H1 (cell line): ENCODE data around the gene SMYD5. TPM values are rescaled to one million over a fixed set of nuclear protein-coding genes. Genes with fewer than 3 reads are reported as not detected.

Experiments used
- CTCF ChIA-PET: fragments of 300-600 bp; sonication (Branson Sonifier 250); formaldehyde crosslinking; loops from one replicate; lab custom pipeline; 2021; ENCODE audit not compliant: partially characterized antibody; lab: Charles Lee
- POLR2A ChIA-PET: fragments of 300-600 bp; sonication (Branson Sonifier 250); formaldehyde crosslinking; loops from one replicate; lab custom pipeline; 2021; ENCODE audit warnings: inconsistent platforms; ENCODE audit not compliant: partially characterized antibody; lab: Charles Lee
- DNase-seq, 2 experiments: peaks; one replicate each; pipeline versions ENCODE4 v3.0.0 to v3.0.0-alpha.2; 2010 to 2022; ENCODE audit warnings: low spot score in 2 of 2, low read depth in 1 of 2, mixed read lengths in 1 of 2
- FAIRE-seq: peaks from 2 replicates; lab custom pipeline; 2011; peaks lifted over from hg19 to GRCh38; lab: Jason Lieb, UNC
- H2AFZ ChIP-seq: 2 replicates; pipeline ENCODE4 v1.8.1; 2012; ENCODE audit warnings: low read length, inconsistent platforms
- H2AK5ac ChIP-seq: 2 replicates; pipeline ENCODE4 v1.6.1; 2013; ENCODE audit warnings: low read depth, low read length
- H2BK120ac ChIP-seq: replicated peaks from 2 replicates; pipeline ENCODE3; 2013; ENCODE audit warnings: low read depth, low read length, inconsistent platforms
- H2BK12ac ChIP-seq: 2 replicates; pipeline ENCODE4 v1.6.1; 2013; ENCODE audit warnings: low read depth, low read length
- H2BK15ac ChIP-seq: 2 replicates; pipeline ENCODE4 v1.6.1; 2013; ENCODE audit warnings: low read length
- H2BK20ac ChIP-seq: 2 replicates; pipeline ENCODE4 v1.6.1; 2013; ENCODE audit warnings: low read length
- H2BK5ac ChIP-seq: 2 replicates; pipeline ENCODE4 v1.6.1; 2013; ENCODE audit warnings: low read depth, low read length
- H3K14ac ChIP-seq: 2 replicates; pipeline ENCODE4 v1.6.1; 2013; ENCODE audit warnings: inconsistent platforms; ENCODE audit not compliant: insufficient read length
- H3K18ac ChIP-seq: 2 replicates; pipeline ENCODE4 v1.6.1; 2013; ENCODE audit warnings: low read length; ENCODE audit errors: extremely low read depth
- H3K23ac ChIP-seq: 2 replicates; pipeline ENCODE4 v1.6.1; 2013; ENCODE audit warnings: inconsistent platforms; ENCODE audit not compliant: insufficient read length
- H3K23me2 ChIP-seq: 2 replicates; pipeline ENCODE4 v1.6.1; 2013; ENCODE audit warnings: low read depth, low read length
- H3K27ac ChIP-seq: 2 replicates; pipeline ENCODE4 v1.6.1; 2011; ENCODE audit warnings: low read depth, low read length, inconsistent platforms
- H3K27me3 ChIP-seq, 4 experiments: replicated peaks in 1 of 4; 1 replicate in 1 of 4; 2 replicates in 3 of 4; pipeline versions ENCODE4 v1.6.1 to v1.8.1; 2011 to 2013; ENCODE audit warnings: low read length in 3 of 4, mild to moderate bottlenecking in 3 of 4, inconsistent platforms in 2 of 4, mixed read lengths in 2 of 4, moderate library complexity in 1 of 4; ENCODE audit not compliant: control insufficient read depth in 3 of 4, insufficient read depth in 3 of 4; ENCODE audit errors: extremely low read depth in 1 of 4
- H3K36me3 ChIP-seq, 4 experiments: 2 replicates each; pipeline versions ENCODE4 v1.6.1 to v1.8.1; 2011 to 2013; ENCODE audit warnings: mild to moderate bottlenecking in 4 of 4, low read length in 3 of 4, moderate library complexity in 2 of 4, control low read depth in 1 of 4, inconsistent platforms in 1 of 4; ENCODE audit not compliant: insufficient read depth in 4 of 4, control insufficient read depth in 2 of 4
- H3K4ac ChIP-seq: replicated peaks from 2 replicates; pipeline ENCODE3; 2013; ENCODE audit warnings: low read length, low read depth, mixed read lengths, inconsistent platforms; ENCODE audit not compliant: insufficient read length
- H3K4me1 ChIP-seq, 4 experiments: replicated peaks in 1 of 4; 1 replicate in 1 of 4; 2 replicates in 3 of 4; pipeline versions ENCODE4 v1.6.1 to v1.8.1; 2011 to 2013; ENCODE audit warnings: low read length in 3 of 4, inconsistent platforms in 2 of 4, mixed read lengths in 1 of 4; ENCODE audit not compliant: insufficient read depth in 4 of 4, control insufficient read depth in 3 of 4
- H3K4me2 ChIP-seq, 2 experiments: 2 replicates each; pipeline versions ENCODE4 v1.6.1 to v1.8.1; 2011 to 2013; ENCODE audit warnings: low read depth in 2 of 2, low read length in 2 of 2, control low read depth in 1 of 2, inconsistent platforms in 1 of 2, mild to moderate bottlenecking in 1 of 2; ENCODE audit not compliant: insufficient read depth in 1 of 2
- H3K4me3 ChIP-seq, 4 experiments: fragments of 200-600, 300-600 bp in 1 of 4; sonication (generic), shearing (Covaris generic), sonication (Bioruptor Twin) in 1 of 4; 2 replicates each; pipeline versions ENCODE4 v1.5.1 to v1.8.1; 2011 to 2016; ENCODE audit warnings: low read length in 4 of 4, low read depth in 3 of 4, control low read depth in 2 of 4, inconsistent platforms in 2 of 4, mild to moderate bottlenecking in 2 of 4, mixed read lengths in 1 of 4, moderate library complexity in 1 of 4; ENCODE audit not compliant: insufficient read depth in 2 of 4; ENCODE audit errors: extremely low read depth in 1 of 4
- H3K56ac ChIP-seq: replicated peaks from 2 replicates; pipeline ENCODE3; 2013; ENCODE audit warnings: low read depth, mild to moderate bottlenecking, mixed read lengths, low read length, inconsistent platforms; ENCODE audit not compliant: insufficient read length
- H3K79me1 ChIP-seq: 2 replicates; pipeline ENCODE4 v1.6.1; 2013; ENCODE audit warnings: low read depth, low read length, control low read depth
- H3K79me2 ChIP-seq, 2 experiments: 2 replicates each; pipeline versions ENCODE4 v1.6.1 to v1.8.1; 2012 to 2013; ENCODE audit warnings: low read length in 2 of 2, mild to moderate bottlenecking in 2 of 2, inconsistent platforms in 1 of 2; ENCODE audit not compliant: insufficient read depth in 2 of 2, control insufficient read depth in 1 of 2
- H3K9ac ChIP-seq, 4 experiments: replicated peaks in 1 of 4; 1 replicate in 1 of 4; 2 replicates in 3 of 4; pipeline versions ENCODE4 v1.6.1 to v1.8.1; 2011 to 2013; ENCODE audit warnings: low read depth in 3 of 4, low read length in 3 of 4, control low read depth in 2 of 4, mild to moderate bottlenecking in 2 of 4, moderate library complexity in 2 of 4, inconsistent platforms in 1 of 4; ENCODE audit errors: extremely low read depth in 1 of 4
- H3K9me3 ChIP-seq, 2 experiments: 2 replicates each; pipeline versions ENCODE4 v1.6.1 to v1.8.1; 2012 to 2013; ENCODE audit warnings: mild to moderate bottlenecking in 2 of 2, moderate library complexity in 2 of 2, control low read depth in 1 of 2, inconsistent platforms in 1 of 2, low read depth in 1 of 2, low read length in 1 of 2, mixed read lengths in 1 of 2; ENCODE audit not compliant: insufficient read depth in 2 of 2
- H4K20me1 ChIP-seq, 2 experiments: replicated peaks in 1 of 2; 2 replicates each; pipeline versions ENCODE3 to v1.8.1; 2011 to 2013; ENCODE audit warnings: inconsistent platforms in 2 of 2, low read length in 2 of 2, mild to moderate bottlenecking in 1 of 2; ENCODE audit not compliant: insufficient read depth in 2 of 2, control insufficient read depth in 1 of 2
- H4K5ac ChIP-seq: 2 replicates; pipeline ENCODE4 v1.6.1; 2013; ENCODE audit warnings: low read length, low read depth, mixed read lengths, inconsistent platforms; ENCODE audit not compliant: insufficient read length
- H4K8ac ChIP-seq: 2 replicates; pipeline ENCODE4 v1.8.0; 2013; ENCODE audit warnings: mild to moderate bottlenecking, moderate library complexity, low read length, inconsistent platforms; ENCODE audit not compliant: insufficient read depth; ENCODE audit errors: extremely low read depth
- H4K91ac ChIP-seq: replicated peaks from 2 replicates; pipeline ENCODE3; 2013; ENCODE audit warnings: low read length, mixed read lengths, inconsistent platforms; ENCODE audit not compliant: insufficient read length
- ASH2L ChIP-seq: fragments of 200-600, 300-600 bp; sonication (generic); IDR thresholded peaks from one replicate; pipeline ENCODE4 v1.7.1; 2017; ENCODE audit warnings: low read length
- CBX8 ChIP-seq: fragments of 300-800, 300-1000 bp; sonication (generic); IDR thresholded peaks from 2 replicates; pipeline ENCODE4 v1.7.1; 2016; ENCODE audit warnings: low read depth, low read length, borderline replicate concordance
- FOSL1 ChIP-seq: IDR thresholded peaks from 2 replicates; pipeline ENCODE4 v1.6.1; 2011; ENCODE audit warnings: mild to moderate bottlenecking, low read depth, low read length, moderate library complexity; ENCODE audit not compliant: insufficient read depth
- GABPA ChIP-seq: IDR thresholded peaks from 2 replicates; pipeline ENCODE4 v1.6.1; 2011; ENCODE audit warnings: mild to moderate bottlenecking, low read length, moderate library complexity, borderline replicate concordance; ENCODE audit not compliant: insufficient read depth
- RAD21 ChIP-seq, 2 experiments: IDR thresholded peaks in 1 of 2; conservative IDR thresholded peaks in 1 of 2; 2 replicates each; pipeline ENCODE4 v1.6.1; 2011; ENCODE audit warnings: low read depth in 2 of 2, low read length in 2 of 2, improper control_type of control experiment in 1 of 2, inconsistent platforms in 1 of 2, mild to moderate bottlenecking in 1 of 2, moderate library complexity in 1 of 2
- RBBP5 ChIP-seq: IDR thresholded peaks from 2 replicates; pipeline ENCODE4 v1.7.1; 2012; ENCODE audit warnings: low read depth, mild to moderate bottlenecking, inconsistent platforms, low read length, moderate library complexity, borderline replicate concordance
- TAF7 ChIP-seq: optimal IDR thresholded peaks from 2 replicates; pipeline ENCODE3; 2011; ENCODE audit warnings: low read depth, mild to moderate bottlenecking, inconsistent platforms, low read length, moderate library complexity, borderline replicate concordance
- TBP ChIP-seq: IDR thresholded peaks from 2 replicates; pipeline ENCODE4 v1.6.1; 2011; ENCODE audit warnings: low read depth, low read length, improper control_type of control experiment
- WGBS, 2 experiments: shearing (Covaris generic) in 1 of 2; methylation state at CpG; one replicate each; pipeline versions ENCODE4 v1.1.6 to v1.1.7; 2013 to 2015; ENCODE audit warnings: low lambda C conversion rate in 2 of 2, mixed read lengths in 2 of 2, inconsistent platforms in 1 of 2, low coverage in 1 of 2, missing lambda C conversion rate in 1 of 2; ENCODE audit not compliant: insufficient replicate concordance in 2 of 2, insufficient coverage in 1 of 2, insufficient read length in 1 of 2; ENCODE audit errors: extremely low coverage in 1 of 2, missing lambda C conversion rate in 1 of 2; 5-methylcytosine and 5-hydroxymethylcytosine counted together
- polyA plus RNA-seq, 7 experiments: library from polyadenylated mRNA; depleted of rRNA in 3 of 7; stranded (reverse) in 5 of 7; unstranded in 2 of 7; fragments of >200 nt in 5 of 7; fragments of 200-250 nt in 2 of 7; gene quantifications; 1 replicate in 5 of 7; 2 replicates in 1 of 7; 4 replicates in 1 of 7; pipeline versions ENCODE4 v1.2.1 to v1.2.3, GENCODE V29; 2011 to 2013; ENCODE audit warnings: missing spikeins in 2 of 7, mixed read lengths in 2 of 7
- total RNA-seq: library from RNA; stranded (reverse); fragmentation: NEBNext Ultra II Directional; extraction: Animal tissue kit (Norgen Biotek cat#: 25700); gene quantifications from 2 replicates; pipeline ENCODE4 v1.2.1, GENCODE V29; 2021
- TF ChIP-seq, protein P1 (sequence below): IDR thresholded peaks from 2 replicates; pipeline ENCODE4 v1.6.1; 2011; ENCODE audit warnings: low read depth, mild to moderate bottlenecking, low read length; ENCODE audit not compliant: insufficient read depth
- TF ChIP-seq, protein P2 (sequence below): IDR thresholded peaks from 2 replicates; pipeline ENCODE4 v1.6.1; 2012; ENCODE audit warnings: inconsistent platforms

The SMYD5 gene
- total and polyA plus RNA-seq, 2 of the 8 experiments (the other 6 are each of a cell fraction or from before 2014, with no cell fraction given), result 35.2 to 56.7 TPM

DNA sequence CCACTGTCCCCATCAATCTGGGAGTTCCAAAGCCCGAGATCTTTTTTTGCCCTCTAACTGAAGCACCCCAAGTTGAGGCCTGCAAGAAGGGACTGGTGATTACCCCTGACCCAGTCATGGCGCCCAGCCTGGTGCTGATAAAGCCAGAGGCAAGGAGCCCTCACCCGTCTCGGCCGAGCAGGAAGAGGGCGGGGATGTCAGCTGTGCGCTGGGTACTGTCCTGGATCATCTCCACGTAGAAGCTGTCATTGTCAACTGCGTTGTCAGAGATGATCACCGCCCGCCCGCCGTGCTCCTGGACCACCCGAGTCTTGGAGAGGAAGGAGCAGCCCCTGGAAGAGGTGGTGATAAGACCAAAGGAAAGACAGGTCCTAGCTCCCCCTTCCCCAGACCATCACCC is 14.6 kb downstream of the SMYD5 start:
- no peak overlapping the region for H3K4me3 ChIP-seq
- no peak overlapping the region for H2BK15ac ChIP-seq
- no peak overlapping the region for H3K56ac ChIP-seq
- no peak overlapping the region for H3K18ac ChIP-seq
- TF ChIP-seq TAF7 (no peak), RAD21 (IDR thresholded peaks at IDR 0.05 in 1 of 2, conservative IDR thresholded peaks at IDR 0.05 in 1 of 2; ENCODE audit: low read depth in 2 of 2, low read length in 2 of 2) (no peak), FOSL1 (no peak), TBP (no peak), GABPA (no peak), RBBP5 (no peak), ASH2L (no peak), CBX8 (no peak)
- TF ChIP-seq, protein P1, sequence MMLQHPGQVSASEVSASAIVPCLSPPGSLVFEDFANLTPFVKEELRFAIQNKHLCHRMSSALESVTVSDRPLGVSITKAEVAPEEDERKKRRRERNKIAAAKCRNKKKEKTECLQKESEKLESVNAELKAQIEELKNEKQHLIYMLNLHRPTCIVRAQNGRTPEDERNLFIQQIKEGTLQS, result no peak
- TF ChIP-seq, protein P2, sequence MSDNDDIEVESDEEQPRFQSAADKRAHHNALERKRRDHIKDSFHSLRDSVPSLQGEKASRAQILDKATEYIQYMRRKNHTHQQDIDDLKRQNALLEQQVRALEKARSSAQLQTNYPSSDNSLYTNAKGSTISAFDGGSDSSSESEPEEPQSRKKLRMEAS, result no peak
- no peak overlapping the region for H3K27ac ChIP-seq
- H3K79me2 ChIP-seq, result no peaks in the 10 kb centered on the region
- no peak overlapping the region for H2AK5ac ChIP-seq
- H2AFZ ChIP-seq, result no peak overlapping the region
- WGBS, 2 experiments, result 93% methylated on average over 14 of the region's 14 CpGs; no CpG with 5 or more reads in 1 of the 2 experiments
- H3K79me1 ChIP-seq, result no peaks in the 10 kb centered on the region; the same call in 1 of the 2 replicates
- H4K5ac ChIP-seq, result no peak overlapping the region
- H4K20me1 ChIP-seq, result peaks cover 0 to 3% of the 10 kb centered on the region in 2 experiments
- no peak overlapping the region for H3K14ac ChIP-seq
- no peak overlapping the region for H4K91ac ChIP-seq
- H3K36me3 ChIP-seq, result peaks cover 0 to 17% (median 7%) of the 10 kb centered on the region in 4 experiments; a peak in 6 of 8 replicates
- peaks cover 8% of the 10 kb centered on the region for H3K23me2 ChIP-seq
- CTCF ChIA-PET, result interaction anchor here (0.7 to 1.8 kb wide), 7 partner anchors 16 to 336 kb away, joined by 3 to 12 read pairs (median 4); partner anchors contain the start of gene NOTO
- no peak overlapping the region for H2BK120ac ChIP-seq
- no peak overlapping the region for H2BK20ac ChIP-seq
- no peaks in the 10 kb centered on the region; a peak in 2 of 7 replicates for H3K27me3 ChIP-seq
- H2BK5ac ChIP-seq, result no peak overlapping the region
- H3K4ac ChIP-seq, result no peak overlapping the region
- H4K8ac ChIP-seq, result no peak overlapping the region; the same call in 1 of the 2 replicates
- no peak for DNase-seq
- H3K9me3 ChIP-seq, result no peaks in the 10 kb centered on the region
- POLR2A ChIA-PET, result interaction anchor here (1.2 to 2.6 kb wide), 6 partner anchors 8 to 27 kb away, joined by 3 to 11 read pairs (median 6); no protein-coding TSS in a partner anchor
- H3K4me2 ChIP-seq, result no peak overlapping the region
- H3K23ac ChIP-seq, result no peak overlapping the region
- no peak overlapping the region for H2BK12ac ChIP-seq
- H3K9ac ChIP-seq, result no peak overlapping the region
- no peak for FAIRE-seq
- H3K4me1 ChIP-seq, result peaks cover 3 to 5% (median 4%) of the 10 kb centered on the region in 4 experiments; a peak in 6 of 7 replicates
